ENCODE results near the gene CHRNA9. TPM values are rescaled to one million over a fixed set of nuclear protein-coding genes. Genes with fewer than 3 reads are reported as not detected.

Gene CHRNA9
- total and polyA plus RNA-seq, 2 of the 13 experiments (the other 11 are each of a cell fraction or from before 2014, with no cell fraction given) = not detected

DNA sequence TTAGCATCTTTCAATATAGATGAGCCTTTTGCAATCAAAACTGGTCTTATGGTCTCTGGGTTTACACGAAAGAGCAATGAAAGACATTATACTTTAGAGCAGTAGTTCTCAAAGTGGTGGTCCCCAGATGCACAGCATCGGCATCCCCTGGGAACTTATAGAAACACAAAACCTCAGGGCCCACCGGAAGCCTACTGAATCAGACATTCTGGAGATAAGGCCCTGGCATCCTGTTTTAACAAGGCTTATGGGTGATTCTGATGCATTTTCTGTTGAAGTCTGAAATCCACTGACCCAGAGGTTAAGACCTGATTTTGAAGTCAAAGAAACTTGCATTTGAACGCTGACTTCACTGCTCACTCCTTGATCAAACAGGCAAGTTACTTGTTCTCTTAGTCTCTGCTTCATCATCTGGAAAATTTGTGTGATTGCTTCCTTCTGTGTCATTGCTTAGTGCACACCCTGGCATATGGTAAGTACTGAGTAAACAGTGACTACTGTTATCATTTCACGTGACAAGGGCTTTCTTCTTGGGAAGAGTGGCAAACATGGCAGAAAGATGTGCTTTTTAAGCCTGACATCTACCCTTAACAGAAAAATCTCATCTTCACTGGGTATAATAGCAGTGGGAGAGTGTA lies 14.5 kb downstream of the CHRNA9 start (continued):
- TF ChIP-seq, protein P1, sequence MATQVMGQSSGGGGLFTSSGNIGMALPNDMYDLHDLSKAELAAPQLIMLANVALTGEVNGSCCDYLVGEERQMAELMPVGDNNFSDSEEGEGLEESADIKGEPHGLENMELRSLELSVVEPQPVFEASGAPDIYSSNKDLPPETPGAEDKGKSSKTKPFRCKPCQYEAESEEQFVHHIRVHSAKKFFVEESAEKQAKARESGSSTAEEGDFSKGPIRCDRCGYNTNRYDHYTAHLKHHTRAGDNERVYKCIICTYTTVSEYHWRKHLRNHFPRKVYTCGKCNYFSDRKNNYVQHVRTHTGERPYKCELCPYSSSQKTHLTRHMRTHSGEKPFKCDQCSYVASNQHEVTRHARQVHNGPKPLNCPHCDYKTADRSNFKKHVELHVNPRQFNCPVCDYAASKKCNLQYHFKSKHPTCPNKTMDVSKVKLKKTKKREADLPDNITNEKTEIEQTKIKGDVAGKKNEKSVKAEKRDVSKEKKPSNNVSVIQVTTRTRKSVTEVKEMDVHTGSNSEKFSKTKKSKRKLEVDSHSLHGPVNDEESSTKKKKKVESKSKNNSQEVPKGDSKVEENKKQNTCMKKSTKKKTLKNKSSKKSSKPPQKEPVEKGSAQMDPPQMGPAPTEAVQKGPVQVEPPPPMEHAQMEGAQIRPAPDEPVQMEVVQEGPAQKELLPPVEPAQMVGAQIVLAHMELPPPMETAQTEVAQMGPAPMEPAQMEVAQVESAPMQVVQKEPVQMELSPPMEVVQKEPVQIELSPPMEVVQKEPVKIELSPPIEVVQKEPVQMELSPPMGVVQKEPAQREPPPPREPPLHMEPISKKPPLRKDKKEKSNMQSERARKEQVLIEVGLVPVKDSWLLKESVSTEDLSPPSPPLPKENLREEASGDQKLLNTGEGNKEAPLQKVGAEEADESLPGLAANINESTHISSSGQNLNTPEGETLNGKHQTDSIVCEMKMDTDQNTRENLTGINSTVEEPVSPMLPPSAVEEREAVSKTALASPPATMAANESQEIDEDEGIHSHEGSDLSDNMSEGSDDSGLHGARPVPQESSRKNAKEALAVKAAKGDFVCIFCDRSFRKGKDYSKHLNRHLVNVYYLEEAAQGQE (IDR thresholded peaks at IDR 0.05; ENCODE audit: borderline replicate concordance in 1 of 2, low read depth in 1 of 2, low read length in 2 of 2) = no peak
- no peak for TF ChIP-seq RFXANK (CRISPR knock-in tag; IDR thresholded peaks at IDR 0.05)
- no peak for TF ChIP-seq SALL1 (CRISPR knock-in tag; IDR thresholded peaks at IDR 0.05)
- no peak for TF ChIP-seq ZNF766 (CRISPR knock-in tag; IDR thresholded peaks at IDR 0.05; ENCODE audit: borderline replicate concordance)
- no peak for TF ChIP-seq ZFAT (CRISPR knock-in tag; conservative IDR thresholded peaks at IDR 0.05)

DNA sequence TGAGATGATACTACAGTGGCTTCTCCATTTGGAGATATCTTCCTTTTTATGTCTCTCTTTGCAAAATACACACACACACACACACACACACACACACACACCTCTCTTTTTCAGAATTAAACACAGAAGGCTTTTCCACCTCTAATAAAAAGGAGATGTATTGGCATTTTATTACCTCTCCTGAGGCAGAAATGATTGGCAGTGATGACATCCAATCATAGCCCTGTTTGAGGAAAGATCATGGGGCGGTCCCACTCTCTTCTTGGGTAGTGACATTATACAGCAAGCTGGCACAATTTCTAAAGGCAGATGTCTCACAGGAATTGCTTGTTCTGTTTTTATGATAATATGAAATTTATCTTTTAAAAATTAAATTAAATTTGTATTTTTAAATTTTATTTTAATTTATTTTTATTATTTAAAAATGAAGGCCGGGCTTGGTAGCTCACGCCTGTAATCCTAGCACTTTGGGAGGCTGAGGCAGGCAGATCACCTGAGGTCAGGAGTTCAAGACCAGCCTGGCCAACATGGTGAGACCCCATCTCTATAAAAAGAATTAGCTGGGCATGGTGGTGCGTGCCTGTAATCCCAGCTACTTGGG lies 15.6 kb downstream of the CHRNA9 start:
- Histone ChIP-seq H3K4me1 (ENCODE audit: insufficient read depth, low read length) (no peaks in the 10 kb centered on the region), H3K4me3 (replicated peaks in 1 of 3; ENCODE audit: insufficient read depth in 1 of 3, low read depth in 2 of 3, low read length in 3 of 3) (no peak overlapping the region), H3K4me2 (ENCODE audit: low read depth, low read length) (no peak overlapping the region), H3K27ac (ENCODE audit: extremely low read length, insufficient read depth, low read length) (no peak overlapping the region), H3K9ac (ENCODE audit: insufficient read depth, low read depth, low read length) (no peak overlapping the region), H3K79me2 (ENCODE audit: insufficient read depth, low read length) (no peaks in the 10 kb centered on the region), H3K36me3 (replicated peaks in 1 of 2; ENCODE audit: control insufficient read depth in 1 of 2, insufficient read depth in 2 of 2, low read length in 2 of 2) (no peaks in the 10 kb centered on the region), H3K9me3 (ENCODE audit: low read length) (no peaks in the 10 kb centered on the region), H3K27me3 (ENCODE audit: control insufficient read depth in 1 of 2, insufficient read depth in 2 of 2, low read length in 2 of 2) (no peaks in the 10 kb centered on the region), H4K20me1 (ENCODE audit: insufficient read depth, low read length) (no peaks in the 10 kb centered on the region), H2AFZ (ENCODE audit: low read length) (no peak overlapping the region)
- DNase-seq (ENCODE audit: low spot score) (no peak), FAIRE-seq (no peak), ATAC-seq (no peak)
- ChIA-PET POLR2A (no interaction called here), CTCF (ENCODE audit: low intra/inter-chr PET ratio, low total read pairs) (no interaction called here)
- in situ Hi-C loops (cut with HindIII; ENCODE audit: extremely low pct_ligation_motif_present, low pct_unique_long_range_greater_than_20kb) = no loop called here
- no TSS peak for BruUV-seq (replicated peaks)
- intact Hi-C loops (cut with micrococcal nuclease; ENCODE audit: unreplicated experiment) = no loop called here
- 87% methylated on average over 4 of the region's 4 CpGs for WGBS (ENCODE audit: low lambda C conversion rate)
- TF ChIP-seq MYC (CRISPR knock-in tag; IDR thresholded peaks at IDR 0.05; ENCODE audit: borderline replicate concordance) = no peak
- TF ChIP-seq, protein P2, sequence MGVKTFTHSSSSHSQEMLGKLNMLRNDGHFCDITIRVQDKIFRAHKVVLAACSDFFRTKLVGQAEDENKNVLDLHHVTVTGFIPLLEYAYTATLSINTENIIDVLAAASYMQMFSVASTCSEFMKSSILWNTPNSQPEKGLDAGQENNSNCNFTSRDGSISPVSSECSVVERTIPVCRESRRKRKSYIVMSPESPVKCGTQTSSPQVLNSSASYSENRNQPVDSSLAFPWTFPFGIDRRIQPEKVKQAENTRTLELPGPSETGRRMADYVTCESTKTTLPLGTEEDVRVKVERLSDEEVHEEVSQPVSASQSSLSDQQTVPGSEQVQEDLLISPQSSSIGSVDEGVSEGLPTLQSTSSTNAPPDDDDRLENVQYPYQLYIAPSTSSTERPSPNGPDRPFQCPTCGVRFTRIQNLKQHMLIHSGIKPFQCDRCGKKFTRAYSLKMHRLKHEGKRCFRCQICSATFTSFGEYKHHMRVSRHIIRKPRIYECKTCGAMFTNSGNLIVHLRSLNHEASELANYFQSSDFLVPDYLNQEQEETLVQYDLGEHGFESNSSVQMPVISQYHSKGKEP (CRISPR knock-in tag; IDR thresholded peaks at IDR 0.05) = no peak
- no peak for TF ChIP-seq HOXA5 (CRISPR knock-in tag; IDR thresholded peaks at IDR 0.05)
- no peak for TF ChIP-seq HNRNPK (IDR thresholded peaks at IDR 0.05; ENCODE audit: low read depth, low read length, poor library complexity, severe bottlenecking)
- no peak for TF ChIP-seq GTF2F1 (IDR thresholded peaks at IDR 0.05; ENCODE audit: low read length)
- TF ChIP-seq MED8 (CRISPR knock-in tag; IDR thresholded peaks at IDR 0.05; ENCODE audit: insufficient replicate concordance) = no peak
- TF ChIP-seq, protein P3, sequence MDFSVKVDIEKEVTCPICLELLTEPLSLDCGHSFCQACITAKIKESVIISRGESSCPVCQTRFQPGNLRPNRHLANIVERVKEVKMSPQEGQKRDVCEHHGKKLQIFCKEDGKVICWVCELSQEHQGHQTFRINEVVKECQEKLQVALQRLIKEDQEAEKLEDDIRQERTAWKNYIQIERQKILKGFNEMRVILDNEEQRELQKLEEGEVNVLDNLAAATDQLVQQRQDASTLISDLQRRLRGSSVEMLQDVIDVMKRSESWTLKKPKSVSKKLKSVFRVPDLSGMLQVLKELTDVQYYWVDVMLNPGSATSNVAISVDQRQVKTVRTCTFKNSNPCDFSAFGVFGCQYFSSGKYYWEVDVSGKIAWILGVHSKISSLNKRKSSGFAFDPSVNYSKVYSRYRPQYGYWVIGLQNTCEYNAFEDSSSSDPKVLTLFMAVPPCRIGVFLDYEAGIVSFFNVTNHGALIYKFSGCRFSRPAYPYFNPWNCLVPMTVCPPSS (IDR thresholded peaks at IDR 0.05) = no peak
- no peak for TF ChIP-seq KAT7 (CRISPR knock-in tag; IDR thresholded peaks at IDR 0.05; ENCODE audit: borderline replicate concordance)
- TF ChIP-seq FOXC1 (CRISPR knock-in tag; IDR thresholded peaks at IDR 0.05; ENCODE audit: borderline replicate concordance) = no peak
- no peak for TF ChIP-seq ZNF354B (CRISPR knock-in tag; IDR thresholded peaks at IDR 0.05)
- no peak for TF ChIP-seq CBX5 (CRISPR knock-in tag; IDR thresholded peaks at IDR 0.05; ENCODE audit: borderline replicate concordance)
- no peak for TF ChIP-seq ZNF256 (CRISPR knock-in tag; conservative IDR thresholded peaks at IDR 0.05)
- no peak for TF ChIP-seq ZNF234 (CRISPR knock-in tag; conservative IDR thresholded peaks at IDR 0.05)
